ENCODE results near the gene TRMT10A. TPM values are rescaled to one million over a fixed set of nuclear protein-coding genes. Genes with fewer than 3 reads are reported as not detected.

TRMT10A gene
- total and polyA plus RNA-seq, 2 of the 13 experiments (the other 11 are each of a cell fraction or from before 2014, with no cell fraction given) = 3.9 to 12.6 TPM

GRCh38 chr4:99606716-99607115, 42.9 kb upstream of the TRMT10A start:
- FAIRE-seq (no peak), DNase-seq (ENCODE audit: low spot score) (no peak), ATAC-seq (no peak)
- Histone ChIP-seq H4K20me1 (ENCODE audit: insufficient read depth, low read length) (no peaks in the 10 kb centered on the region), H3K27ac (ENCODE audit: extremely low read length, insufficient read depth, low read length) (no peak overlapping the region), H3K4me3 (replicated peaks in 1 of 3; ENCODE audit: insufficient read depth in 1 of 3, low read depth in 2 of 3, low read length in 3 of 3) (no peak overlapping the region), H3K36me3 (replicated peaks in 1 of 2; ENCODE audit: control insufficient read depth in 1 of 2, insufficient read depth in 2 of 2, low read length in 2 of 2) (peaks cover 11 to 82% of the 10 kb centered on the region in 2 experiments), H2AFZ (ENCODE audit: low read length) (no peak overlapping the region), H3K4me2 (ENCODE audit: low read depth, low read length) (no peak overlapping the region), H3K9me3 (ENCODE audit: low read length) (no peaks in the 10 kb centered on the region), H3K79me2 (ENCODE audit: insufficient read depth, low read length) (no peaks in the 10 kb centered on the region), H3K27me3 (ENCODE audit: control insufficient read depth in 1 of 2, insufficient read depth in 2 of 2, low read length in 2 of 2) (no peaks in the 10 kb centered on the region), H3K9ac (ENCODE audit: insufficient read depth, low read depth, low read length) (no peak overlapping the region), H3K4me1 (ENCODE audit: insufficient read depth, low read length) (no peaks in the 10 kb centered on the region)
- 96% methylated on average over 2 of the region's 2 CpGs for WGBS (ENCODE audit: low lambda C conversion rate)
- intact Hi-C loops (cut with micrococcal nuclease; ENCODE audit: unreplicated experiment) (no loop called here), in situ Hi-C loops (cut with HindIII; ENCODE audit: extremely low pct_ligation_motif_present, low pct_unique_long_range_greater_than_20kb) (no loop called here)
- TF ChIP-seq HNF4A (CRISPR knock-in tag; IDR thresholded peaks at IDR 0.05) = no peak
- TF ChIP-seq ZNF614 (CRISPR knock-in tag; IDR thresholded peaks at IDR 0.05; ENCODE audit: borderline replicate concordance) = no peak
- no peak for TF ChIP-seq CERS6 (CRISPR knock-in tag; IDR thresholded peaks at IDR 0.05)
- no peak for TF ChIP-seq TSC22D2 (CRISPR knock-in tag; IDR thresholded peaks at IDR 0.05; ENCODE audit: borderline replicate concordance)
- no peak for TF ChIP-seq ZNF234 (CRISPR knock-in tag; conservative IDR thresholded peaks at IDR 0.05)
- TF ChIP-seq HDAC6 (IDR thresholded peaks at IDR 0.05; ENCODE audit: low read depth, low read length) = no peak
- TF ChIP-seq STAG1 (CRISPR knock-in tag; IDR thresholded peaks at IDR 0.05) = no peak
- TF ChIP-seq, protein P1, sequence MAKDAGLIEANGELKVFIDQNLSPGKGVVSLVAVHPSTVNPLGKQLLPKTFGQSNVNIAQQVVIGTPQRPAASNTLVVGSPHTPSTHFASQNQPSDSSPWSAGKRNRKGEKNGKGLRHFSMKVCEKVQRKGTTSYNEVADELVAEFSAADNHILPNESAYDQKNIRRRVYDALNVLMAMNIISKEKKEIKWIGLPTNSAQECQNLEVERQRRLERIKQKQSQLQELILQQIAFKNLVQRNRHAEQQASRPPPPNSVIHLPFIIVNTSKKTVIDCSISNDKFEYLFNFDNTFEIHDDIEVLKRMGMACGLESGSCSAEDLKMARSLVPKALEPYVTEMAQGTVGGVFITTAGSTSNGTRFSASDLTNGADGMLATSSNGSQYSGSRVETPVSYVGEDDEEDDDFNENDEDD (CRISPR knock-in tag; IDR thresholded peaks at IDR 0.05; ENCODE audit: borderline replicate concordance) = no peak
- no peak for TF ChIP-seq CBFB (CRISPR knock-in tag; IDR thresholded peaks at IDR 0.05)
- TF ChIP-seq HNRNPK (IDR thresholded peaks at IDR 0.05; ENCODE audit: low read depth, low read length, poor library complexity, severe bottlenecking) = no peak
- TF ChIP-seq ZHX1 (CRISPR knock-in tag; IDR thresholded peaks at IDR 0.05; ENCODE audit: low read depth) = no peak
- CTCF ChIA-PET (ENCODE audit: low intra/inter-chr PET ratio, low total read pairs) = no interaction called here
- POLR2A ChIA-PET = no interaction called here
- BruUV-seq (replicated peaks) = no TSS peak

Data from HepG2 (cell line).